Measurements from ENCODE around the gene CHCHD10. TPM values are rescaled to one million over a fixed set of nuclear protein-coding genes. Genes with fewer than 3 reads are reported as not detected.

The CHCHD10 gene
- total and polyA plus RNA-seq, 2 experiments from 2014 or later, result 1.6 to 22.3 TPM

DNA sequence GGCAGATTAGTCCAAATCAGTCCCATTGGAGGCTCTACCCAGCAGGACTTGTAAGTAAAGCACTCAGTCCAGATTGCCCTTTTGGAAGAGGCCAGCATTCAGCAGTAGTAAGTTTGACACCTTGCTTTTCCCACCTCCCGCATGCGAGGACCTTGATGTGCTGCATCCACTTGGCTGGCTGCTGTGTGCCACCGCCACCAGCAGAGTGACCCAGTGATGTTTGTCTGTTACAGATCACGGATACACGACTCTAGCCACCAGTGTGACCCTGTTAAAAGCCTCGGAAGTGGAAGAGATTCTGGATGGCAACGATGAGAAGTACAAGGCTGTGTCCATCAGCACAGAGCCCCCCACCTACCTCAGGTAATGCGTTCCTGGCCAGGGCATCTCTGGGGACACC is 25.6 kb upstream of the CHCHD10 start:
- peaks cover 10% of the 10 kb centered on the region for H3F3A ChIP-seq (ENCODE audit: insufficient read depth)
- no peak for DNase-seq
- in situ Hi-C loops (cut with MboI), result no loop called here
- H3K9me3 ChIP-seq (ENCODE audit: low read depth), result no peaks in the 10 kb centered on the region
- H3K27me3 ChIP-seq (replicated peaks; ENCODE audit: insufficient read depth), result no peaks in the 10 kb centered on the region
- peaks cover 58% of the 10 kb centered on the region for H3K79me2 ChIP-seq (ENCODE audit: insufficient read depth)
- H3K4me2 ChIP-seq (ENCODE audit: unreplicated experiment), result no peak overlapping the region
- no peak overlapping the region for H3K9ac ChIP-seq
- no peak overlapping the region for H2AFZ ChIP-seq
- 96% methylated on average over 8 of the region's 8 CpGs for WGBS, 2 experiments (ENCODE audit: low coverage in 1 of 2, low lambda C conversion rate in 2 of 2, missing lambda C conversion rate in 2 of 2)
- H3K36me3 ChIP-seq (ENCODE audit: low read depth), result peaks cover 16% of the 10 kb centered on the region
- no peak overlapping the region for H3K27ac ChIP-seq
- TF ChIP-seq EZH2 (IDR thresholded peaks at IDR 0.05; ENCODE audit: insufficient read depth, poor library complexity, severe bottlenecking) (no peak), EZH2phosphoT487 (IDR thresholded peaks at IDR 0.05; ENCODE audit: insufficient read depth, low read depth) (no peak)
- no peaks in the 10 kb centered on the region for H3K9me2 ChIP-seq (ENCODE audit: insufficient read depth)
- H4K20me1 ChIP-seq (ENCODE audit: insufficient read depth), result peaks cover 22% of the 10 kb centered on the region; the same call in 1 of the 2 replicates
- peaks cover 16% of the 10 kb centered on the region for H3K4me1 ChIP-seq (ENCODE audit: insufficient read depth)
- no peak overlapping the region for H3K4me3 ChIP-seq

DNA sequence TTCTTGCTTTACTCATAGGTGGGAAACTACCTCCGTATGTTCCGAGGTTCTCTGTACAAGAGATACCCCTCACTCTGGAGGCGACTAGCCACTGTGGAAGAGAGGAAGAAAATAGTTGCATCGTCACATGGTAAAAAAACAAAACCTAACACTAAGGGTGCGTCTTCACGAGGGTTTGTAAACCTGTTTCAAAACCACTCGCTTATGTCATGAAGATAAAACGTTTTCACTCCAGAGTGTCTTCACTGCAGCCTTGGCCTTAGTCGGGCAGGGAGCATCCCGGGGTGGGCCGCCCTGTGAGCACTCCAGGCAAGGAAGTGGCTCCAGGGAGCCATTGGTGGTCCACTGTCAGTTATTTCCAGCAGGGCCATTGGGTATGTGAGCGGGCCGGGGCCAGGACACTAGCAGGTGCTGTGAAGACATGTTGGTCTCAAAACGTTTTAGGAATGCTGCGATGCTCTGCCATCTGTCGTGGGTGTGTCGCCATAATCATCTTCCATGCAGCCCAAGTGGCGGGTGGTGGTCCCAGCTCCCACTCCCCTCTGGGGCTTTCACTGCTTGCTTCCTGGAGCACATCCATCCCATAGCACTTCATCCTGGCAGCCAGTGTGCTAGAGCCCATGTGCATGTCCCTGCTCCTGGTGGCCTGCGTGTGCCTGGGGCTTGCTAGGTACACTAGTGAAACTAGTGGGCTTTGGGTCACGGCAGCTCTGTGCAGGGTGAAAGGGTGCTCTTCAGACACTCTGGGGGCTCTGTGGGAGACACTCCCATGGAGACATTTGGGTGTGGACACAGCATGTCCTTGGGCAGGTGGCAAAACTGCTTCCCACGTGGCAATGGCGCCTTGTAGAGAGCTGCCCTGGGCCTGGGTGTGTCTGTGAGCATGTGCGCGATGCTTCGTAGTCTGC is 24.2 kb upstream of the CHCHD10 start:
- peaks cover 22% of the 10 kb centered on the region; the same call in 1 of the 2 replicates for H4K20me1 ChIP-seq (ENCODE audit: insufficient read depth)
- TF ChIP-seq EZH2phosphoT487 (IDR thresholded peaks at IDR 0.05; ENCODE audit: insufficient read depth, low read depth), result no peak
- no peak for TF ChIP-seq EZH2 (IDR thresholded peaks at IDR 0.05; ENCODE audit: insufficient read depth, poor library complexity, severe bottlenecking)
- no peaks in the 10 kb centered on the region for H3K9me3 ChIP-seq (ENCODE audit: low read depth)
- 65 to 69% methylated on average over 25 of the region's 25 CpGs for WGBS, 2 experiments (ENCODE audit: low coverage in 1 of 2, low lambda C conversion rate in 2 of 2, missing lambda C conversion rate in 2 of 2)
- peaks cover 10% of the 10 kb centered on the region for H3F3A ChIP-seq (ENCODE audit: insufficient read depth)
- no peaks in the 10 kb centered on the region for H3K27me3 ChIP-seq (replicated peaks; ENCODE audit: insufficient read depth)
- no peak overlapping the region for H2AFZ ChIP-seq
- peaks cover 22% of the 10 kb centered on the region for H3K4me1 ChIP-seq (ENCODE audit: insufficient read depth)
- peak overlapping the region; percentile 63 for H3K27ac ChIP-seq
- H3K4me3 ChIP-seq, result no peak overlapping the region
- H3K4me2 ChIP-seq (ENCODE audit: unreplicated experiment), result peak overlapping the region; percentile 49
- peak overlapping the region; percentile 43; the same call in 1 of the 2 replicates for H3K9ac ChIP-seq
- H3K79me2 ChIP-seq (ENCODE audit: insufficient read depth), result peaks cover 69% of the 10 kb centered on the region
- H3K9me2 ChIP-seq (ENCODE audit: insufficient read depth), result no peaks in the 10 kb centered on the region
- peaks cover 16% of the 10 kb centered on the region for H3K36me3 ChIP-seq (ENCODE audit: low read depth)
- no peak for DNase-seq
- in situ Hi-C loops (cut with MboI), result no loop called here

DNA sequence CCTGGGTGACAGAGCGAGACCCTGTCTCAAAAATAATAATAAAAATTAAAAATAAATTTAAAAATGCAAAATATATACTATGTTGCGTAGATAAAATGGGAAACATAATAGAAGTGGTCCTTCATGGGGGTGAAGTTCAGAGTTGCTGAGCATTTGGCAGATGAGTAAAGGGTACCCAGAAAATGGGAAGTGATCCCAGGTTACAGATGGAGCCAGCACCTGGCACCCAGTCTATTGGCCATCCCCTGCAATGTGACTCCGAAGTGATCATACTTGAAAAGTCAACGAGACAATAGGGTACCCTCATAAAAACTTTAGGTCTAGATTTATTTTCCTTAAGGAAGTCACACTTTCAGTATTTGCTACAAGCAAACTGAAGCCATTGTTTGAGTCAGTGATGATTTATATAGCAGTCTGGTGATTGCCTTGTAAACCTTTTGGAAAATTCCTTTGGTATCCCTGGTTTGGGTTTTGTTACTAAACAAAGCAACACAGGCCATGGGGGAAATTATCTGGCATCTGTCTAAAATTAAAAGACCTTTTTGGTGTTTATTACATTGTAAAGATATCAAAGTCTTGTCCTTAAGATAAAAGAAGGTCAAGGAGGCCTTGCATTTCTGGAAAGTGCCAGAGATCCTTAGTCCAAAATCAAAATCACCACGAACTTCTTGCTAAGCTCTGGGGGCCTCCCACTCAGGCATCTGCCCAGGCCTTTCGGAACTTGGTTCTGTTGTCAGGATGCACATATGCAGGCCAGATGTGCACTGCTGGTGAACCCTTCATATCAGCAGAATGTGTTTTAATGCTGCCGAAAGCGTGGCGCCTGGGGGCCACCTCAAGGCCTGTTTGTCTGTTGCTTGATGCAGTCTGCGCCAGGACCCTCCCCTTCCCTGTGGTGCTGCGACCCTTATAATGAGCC is 23.3 kb upstream of the CHCHD10 start:
- peak overlapping the region; percentile 49 for H3K4me2 ChIP-seq (ENCODE audit: unreplicated experiment)
- no peak overlapping the region for H2AFZ ChIP-seq
- DNase-seq, result peak; percentile 78
- H3K9me2 ChIP-seq (ENCODE audit: insufficient read depth), result no peaks in the 10 kb centered on the region
- H3K9ac ChIP-seq, result peak overlapping the region; percentile 43; the same call in 1 of the 2 replicates
- H3K27me3 ChIP-seq (replicated peaks; ENCODE audit: insufficient read depth), result no peaks in the 10 kb centered on the region
- H3K79me2 ChIP-seq (ENCODE audit: insufficient read depth), result peaks cover 69% of the 10 kb centered on the region
- H3K36me3 ChIP-seq (ENCODE audit: low read depth), result peaks cover 16% of the 10 kb centered on the region
- in situ Hi-C loops (cut with MboI), result no loop called here
- peaks cover 10% of the 10 kb centered on the region for H3F3A ChIP-seq (ENCODE audit: insufficient read depth)
- no peak overlapping the region for H3K4me3 ChIP-seq
- 23 to 24% methylated on average over 11 of the region's 11 CpGs for WGBS, 2 experiments (ENCODE audit: low coverage in 1 of 2, low lambda C conversion rate in 2 of 2, missing lambda C conversion rate in 2 of 2)
- peak overlapping the region; percentile 63 for H3K27ac ChIP-seq
- no peak for TF ChIP-seq EZH2phosphoT487 (IDR thresholded peaks at IDR 0.05; ENCODE audit: insufficient read depth, low read depth)
- peaks cover 27% of the 10 kb centered on the region for H3K4me1 ChIP-seq (ENCODE audit: insufficient read depth)
- H3K9me3 ChIP-seq (ENCODE audit: low read depth), result no peaks in the 10 kb centered on the region
- H4K20me1 ChIP-seq (ENCODE audit: insufficient read depth), result peaks cover 22% of the 10 kb centered on the region; the same call in 1 of the 2 replicates

DNA sequence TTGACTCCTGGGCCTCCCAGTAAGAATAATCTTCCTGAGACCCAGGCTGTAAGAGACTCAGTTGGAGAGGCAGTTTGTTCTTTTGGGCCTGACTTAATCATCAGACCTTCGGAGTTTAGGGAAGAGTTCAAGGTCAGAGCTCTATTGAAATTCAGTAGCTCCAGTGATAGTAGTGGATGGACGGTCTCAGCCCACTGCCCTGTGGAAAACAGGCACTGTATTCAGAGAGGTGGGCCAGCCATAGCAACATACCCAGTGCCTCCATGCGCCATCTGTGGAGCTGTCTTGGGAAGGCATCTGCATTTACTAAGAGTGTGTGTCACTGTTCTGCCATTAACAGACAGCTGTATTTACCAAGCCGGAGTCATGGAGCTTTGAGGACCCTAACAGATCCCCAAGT is 21.9 kb upstream of the CHCHD10 start:
- Histone ChIP-seq H3K36me3 (ENCODE audit: low read depth) (peaks cover 7% of the 10 kb centered on the region), H3K4me1 (ENCODE audit: insufficient read depth) (peaks cover 27% of the 10 kb centered on the region)
- 84 to 88% methylated on average over 4 of the region's 4 CpGs for WGBS, 2 experiments (ENCODE audit: low coverage in 1 of 2, low lambda C conversion rate in 2 of 2, missing lambda C conversion rate in 2 of 2)

More for the DNA sequence above, 21.9 kb upstream of the CHCHD10 start:
- DNase-seq, result no peak
- Histone ChIP-seq H3K27me3 (replicated peaks; ENCODE audit: insufficient read depth) (no peaks in the 10 kb centered on the region), H4K20me1 (ENCODE audit: insufficient read depth) (peaks cover 22% of the 10 kb centered on the region; the same call in 1 of the 2 replicates), H3K79me2 (ENCODE audit: insufficient read depth) (peaks cover 68% of the 10 kb centered on the region), H3K27ac (no peak overlapping the region), H3K4me2 (ENCODE audit: unreplicated experiment) (no peak overlapping the region), H3K4me3 (no peak overlapping the region), H3K9me3 (ENCODE audit: low read depth) (no peaks in the 10 kb centered on the region), H3K9me2 (ENCODE audit: insufficient read depth) (no peaks in the 10 kb centered on the region), H2AFZ (no peak overlapping the region), H3F3A (ENCODE audit: insufficient read depth) (peaks cover 10% of the 10 kb centered on the region), H3K9ac (no peak overlapping the region)
- TF ChIP-seq EZH2 (IDR thresholded peaks at IDR 0.05; ENCODE audit: insufficient read depth, poor library complexity, severe bottlenecking) (no peak), EZH2phosphoT487 (IDR thresholded peaks at IDR 0.05; ENCODE audit: insufficient read depth, low read depth) (no peak)
- in situ Hi-C loops (cut with MboI), result no loop called here

Data from GM23248 (cell line).